HG02759 (cell line): ENCODE data around the gene ZFYVE26.

Experiments used
- ATAC-seq: cut with Tn5 transposase; IDR thresholded peaks from one replicate; pipeline ENCODE4 v1.9.1; 2021; ENCODE audit warnings: mild to moderate bottlenecking, moderate library complexity; ENCODE audit not compliant: unreplicated experiment

ZFYVE26 gene

GRCh38 chr14:67817750-67818438 is 1.5 kb upstream of the ZFYVE26 start:
- ATAC-seq = no peak

- no peak for ATAC-seq
Measured at GRCh38 chr14:67815573-67816225, 691 bp downstream of the ZFYVE26 start.

GRCh38 chr14:67814821-67815220 is 1.6 kb downstream of the ZFYVE26 start:
- no peak for ATAC-seq

GRCh38 chr14:67806246-67806645 is 10.1 kb downstream of the ZFYVE26 start:
- ATAC-seq = no peak

GRCh38 chr14:67800743-67801142 is 15.6 kb downstream of the ZFYVE26 start:
- ATAC-seq = no peak

- ATAC-seq = no peak
Measured at GRCh38 chr14:67798731-67799130, 17.7 kb downstream of the ZFYVE26 start.

GRCh38 chr14:67787673-67788072 is 28.7 kb downstream of the ZFYVE26 start:
- ATAC-seq = no peak

- ATAC-seq = no peak
Measured at GRCh38 chr14:67785270-67786109, 30.9 kb downstream of the ZFYVE26 start.

GRCh38 chr14:67784244-67784823 is 32.1 kb downstream of the ZFYVE26 start:
- no peak for ATAC-seq

- ATAC-seq = no peak
Measured at GRCh38 chr14:67782090-67782489, 34.3 kb downstream of the ZFYVE26 start.

GRCh38 chr14:67778792-67779191 is 37.6 kb downstream of the ZFYVE26 start:
- no peak for ATAC-seq

- ATAC-seq = no peak
Measured at GRCh38 chr14:67776653-67777322, 39.6 kb downstream of the ZFYVE26 start.

- no peak for ATAC-seq
Measured at GRCh38 chr14:67773844-67774377, 42.5 kb downstream of the ZFYVE26 start.

- no peak for ATAC-seq
Measured at GRCh38 chr14:67768219-67768618, 48.2 kb downstream of the ZFYVE26 start.

- ATAC-seq = no peak
Measured at GRCh38 chr14:67766035-67766680, 50.2 kb downstream of the ZFYVE26 start.

GRCh38 chr14:67765192-67765834 is 51.1 kb downstream of the ZFYVE26 start:
- ATAC-seq = no peak

- no peak for ATAC-seq
Measured at GRCh38 chr14:67764496-67764895, 51.9 kb downstream of the ZFYVE26 start.

- ATAC-seq = no peak
Measured at GRCh38 chr14:67763158-67763822, 53.1 kb downstream of the ZFYVE26 start.

GRCh38 chr14:67762051-67762450 is 54.3 kb downstream of the ZFYVE26 start:
- ATAC-seq = no peak
